Neural progenitor cell (in vitro differentiated cells): ENCODE data around the gene KATNAL1. TPM values are rescaled to one million over a fixed set of nuclear protein-coding genes. Genes with fewer than 3 reads are reported as not detected.

Experiments
- DNase-seq: peaks from one replicate; pipeline ENCODE4 v3.0.0-alpha.2; 2016; ENCODE audit warnings: low spot score
- H2AFZ ChIP-seq: fragments of 200-600 bp; sonication (generic); replicated peaks from 2 replicates; pipeline ENCODE4 v1.6.1; 2016; ENCODE audit warnings: antibody characterized with exemption
- H3F3A ChIP-seq: fragments of 200-600 bp; sonication (generic); 2 replicates; pipeline ENCODE4 v1.6.1; 2016; ENCODE audit warnings: antibody characterized with exemption, low read depth
- H3K27ac ChIP-seq: fragments of 200-600 bp; sonication (generic); 2 replicates; pipeline ENCODE4 v1.5.1; 2016; ENCODE audit warnings: mild to moderate bottlenecking
- H3K27me3 ChIP-seq: fragments of 200-600 bp; sonication (generic); 2 replicates; pipeline ENCODE4 v1.6.1; 2016; ENCODE audit warnings: mild to moderate bottlenecking, moderate library complexity
- H3K36me3 ChIP-seq: fragments of 200-600 bp; sonication (generic); 2 replicates; pipeline ENCODE4 v1.5.1; 2016
- H3K4me1 ChIP-seq: fragments of 200-600 bp; sonication (generic); 2 replicates; pipeline ENCODE4 v1.6.1; 2016; ENCODE audit warnings: mixed run types
- H3K4me2 ChIP-seq: fragments of 200-600 bp; sonication (generic); 2 replicates; pipeline ENCODE4 v1.6.1; 2016
- H3K4me3 ChIP-seq: fragments of 200-600 bp; sonication (generic); 2 replicates; pipeline ENCODE4 v1.5.1; 2016
- H3K79me2 ChIP-seq: fragments of 200-600 bp; sonication (generic); 2 replicates; pipeline ENCODE4 v1.6.1; 2016; ENCODE audit warnings: low read depth
- H3K9ac ChIP-seq: fragments of 200-600 bp; sonication (generic); 2 replicates; pipeline ENCODE4 v1.6.1; 2016
- H3K9me3 ChIP-seq: fragments of 200-600 bp; sonication (generic); 2 replicates; pipeline ENCODE4 v1.5.1; 2016; ENCODE audit warnings: low read depth
- H4K20me1 ChIP-seq: fragments of 200-600 bp; sonication (generic); 2 replicates; pipeline ENCODE4 v1.6.1; 2016; ENCODE audit warnings: low read depth
- H3K27ac Mint-ChIP-seq: 3 replicates; pipeline ENCODE4 v1.8.0; 2021; ENCODE audit warnings: mixed read lengths
- H3K27me3 Mint-ChIP-seq: 2 replicates; pipeline ENCODE4 v1.8.0; 2022; ENCODE audit warnings: low read depth, mild to moderate bottlenecking, inconsistent platforms, moderate library complexity, mixed read lengths; ENCODE audit not compliant: insufficient read depth
- H3K36me3 Mint-ChIP-seq: 3 replicates; pipeline ENCODE4 v1.8.0; 2021; ENCODE audit warnings: mixed read lengths
- H3K4me1 Mint-ChIP-seq: 3 replicates; pipeline ENCODE4 v1.8.0; 2021; ENCODE audit warnings: mixed read lengths
- H3K4me3 Mint-ChIP-seq: 3 replicates; pipeline ENCODE4 v1.8.0; 2021; ENCODE audit warnings: mild to moderate bottlenecking, moderate library complexity, mixed read lengths
- H3K9me3 Mint-ChIP-seq: 3 replicates; pipeline ENCODE4 v1.8.0; 2020; ENCODE audit warnings: mixed read lengths
- EZH2 ChIP-seq: fragments of 200-600 bp; sonication (generic); IDR thresholded peaks from 2 replicates; pipeline ENCODE4 v1.6.1; 2017; ENCODE audit warnings: antibody characterized with exemption, mild to moderate bottlenecking, moderate library complexity
- EZH2phosphoT487 ChIP-seq: fragments of 200-600 bp; sonication (generic); IDR thresholded peaks from 2 replicates; pipeline ENCODE4 v1.6.1; 2017; ENCODE audit warnings: antibody characterized with exemption
- total RNA-seq: library from RNA; depleted of rRNA; stranded (reverse); fragments of >200 nt; gene quantifications from 2 replicates; pipeline ENCODE4 v1.2.3, GENCODE V29; 2015; ENCODE audit warnings: low replicate concordance
- TF ChIP-seq, protein P1 (sequence below): fragments of 200-600 bp; sonication (generic); IDR thresholded peaks from 2 replicates; pipeline ENCODE4 v1.5.1; 2017; ENCODE audit warnings: antibody characterized with exemption, mild to moderate bottlenecking

KATNAL1 gene
- total RNA-seq, 1 donor from 2014 or later = 33.6 TPM

DNA sequence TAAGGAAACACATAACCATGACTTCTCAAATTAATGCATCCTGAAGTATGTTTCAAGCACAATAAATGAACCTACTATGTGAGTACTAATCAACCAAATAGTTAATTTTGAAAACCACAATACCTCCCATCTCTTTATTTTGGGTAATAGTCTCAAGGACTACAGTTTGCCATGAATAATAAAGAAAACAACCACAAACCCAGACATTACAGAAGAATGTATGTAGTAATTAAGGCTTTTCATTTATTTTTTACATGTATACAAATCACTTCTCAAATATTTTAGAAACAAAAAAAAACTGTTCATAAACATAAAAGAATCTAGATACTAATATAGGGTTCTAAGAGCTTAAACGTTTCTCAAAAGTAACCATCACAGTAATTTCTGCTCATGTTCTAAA lies 6.8 kb downstream of the KATNAL1 start:
- Mint-ChIP-seq H3K4me3 (no peak overlapping the region), H3K27me3 (no peaks in the 10 kb centered on the region), H3K4me1 (peaks cover 28% of the 10 kb centered on the region), H3K9me3 (peaks cover 16% of the 10 kb centered on the region), H3K36me3 (peaks cover 9% of the 10 kb centered on the region), H3K27ac (no peak overlapping the region)
- Histone ChIP-seq H4K20me1 (no peaks in the 10 kb centered on the region), H3K4me2 (no peak overlapping the region), H3K79me2 (peaks cover 84% of the 10 kb centered on the region), H3K4me3 (no peak overlapping the region), H3K9me3 (no peaks in the 10 kb centered on the region), H3K27ac (no peak overlapping the region), H2AFZ (no peak overlapping the region), H3K36me3 (no peaks in the 10 kb centered on the region), H3K9ac (no peak overlapping the region), H3F3A (no peaks in the 10 kb centered on the region), H3K4me1 (no peaks in the 10 kb centered on the region), H3K27me3 (no peaks in the 10 kb centered on the region)
- TF ChIP-seq EZH2phosphoT487 (no peak), EZH2 (no peak)
- TF ChIP-seq, protein P1, sequence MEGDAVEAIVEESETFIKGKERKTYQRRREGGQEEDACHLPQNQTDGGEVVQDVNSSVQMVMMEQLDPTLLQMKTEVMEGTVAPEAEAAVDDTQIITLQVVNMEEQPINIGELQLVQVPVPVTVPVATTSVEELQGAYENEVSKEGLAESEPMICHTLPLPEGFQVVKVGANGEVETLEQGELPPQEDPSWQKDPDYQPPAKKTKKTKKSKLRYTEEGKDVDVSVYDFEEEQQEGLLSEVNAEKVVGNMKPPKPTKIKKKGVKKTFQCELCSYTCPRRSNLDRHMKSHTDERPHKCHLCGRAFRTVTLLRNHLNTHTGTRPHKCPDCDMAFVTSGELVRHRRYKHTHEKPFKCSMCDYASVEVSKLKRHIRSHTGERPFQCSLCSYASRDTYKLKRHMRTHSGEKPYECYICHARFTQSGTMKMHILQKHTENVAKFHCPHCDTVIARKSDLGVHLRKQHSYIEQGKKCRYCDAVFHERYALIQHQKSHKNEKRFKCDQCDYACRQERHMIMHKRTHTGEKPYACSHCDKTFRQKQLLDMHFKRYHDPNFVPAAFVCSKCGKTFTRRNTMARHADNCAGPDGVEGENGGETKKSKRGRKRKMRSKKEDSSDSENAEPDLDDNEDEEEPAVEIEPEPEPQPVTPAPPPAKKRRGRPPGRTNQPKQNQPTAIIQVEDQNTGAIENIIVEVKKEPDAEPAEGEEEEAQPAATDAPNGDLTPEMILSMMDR = no peak
- no peak for DNase-seq

- DNase-seq = no peak
- peaks cover 19% of the 10 kb centered on the region for H3K4me1 Mint-ChIP-seq
- no peaks in the 10 kb centered on the region for H3K36me3 ChIP-seq
- no peak overlapping the region for H3K27ac ChIP-seq
- H2AFZ ChIP-seq = no peak overlapping the region
- H3K9me3 ChIP-seq = no peaks in the 10 kb centered on the region
- no peak overlapping the region for H3K9ac ChIP-seq
- peaks cover 76% of the 10 kb centered on the region for H3K79me2 ChIP-seq
- H3K27me3 Mint-ChIP-seq = no peaks in the 10 kb centered on the region
- H4K20me1 ChIP-seq = no peaks in the 10 kb centered on the region
- TF ChIP-seq, protein P1 = no peak
- TF ChIP-seq EZH2phosphoT487 (no peak), EZH2 (no peak)
- no peak overlapping the region for H3K4me3 ChIP-seq
- H3K4me1 ChIP-seq = no peaks in the 10 kb centered on the region
- no peak overlapping the region for H3K27ac Mint-ChIP-seq
- no peak overlapping the region for H3K4me2 ChIP-seq
- H3K9me3 Mint-ChIP-seq = peaks cover 16% of the 10 kb centered on the region
- H3K4me3 Mint-ChIP-seq = no peak overlapping the region
- peaks cover 12% of the 10 kb centered on the region for H3K36me3 Mint-ChIP-seq
- no peaks in the 10 kb centered on the region for H3K27me3 ChIP-seq
- no peaks in the 10 kb centered on the region for H3F3A ChIP-seq
Measured at GRCh38 chr13:30299786-30300185, 7.6 kb downstream of the KATNAL1 start.

DNA sequence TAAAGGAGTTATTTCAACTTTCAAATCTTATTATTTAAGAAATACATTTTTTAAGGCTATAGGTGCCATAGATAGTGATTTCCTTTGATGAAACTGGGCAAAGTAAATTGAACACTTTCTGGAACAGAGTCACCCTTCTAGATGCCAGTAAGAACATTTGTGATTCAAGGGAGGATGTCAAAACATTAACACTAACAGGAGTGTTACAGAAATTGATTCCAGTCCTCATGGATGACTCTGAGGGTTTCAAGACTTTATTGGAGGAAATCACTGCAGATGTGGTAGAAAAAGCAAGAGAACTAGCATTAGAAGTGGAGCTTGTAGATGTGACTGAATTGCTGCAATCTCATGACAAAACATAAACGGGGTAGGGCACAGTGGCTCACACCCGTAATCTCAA lies 12.2 kb downstream of the KATNAL1 start:
- H3K4me1 Mint-ChIP-seq = peaks cover 2% of the 10 kb centered on the region
- no peak overlapping the region for H3K27ac Mint-ChIP-seq
- no peak for DNase-seq
- Histone ChIP-seq H3K36me3 (no peaks in the 10 kb centered on the region), H3K9me3 (no peaks in the 10 kb centered on the region), H3K4me2 (no peak overlapping the region), H3K4me1 (peaks cover 5% of the 10 kb centered on the region), H3K4me3 (no peak overlapping the region), H3F3A (no peaks in the 10 kb centered on the region), H3K79me2 (peaks cover 54% of the 10 kb centered on the region), H3K27me3 (no peaks in the 10 kb centered on the region), H3K27ac (no peak overlapping the region), H3K9ac (no peak overlapping the region), H2AFZ (no peak overlapping the region), H4K20me1 (peaks cover 6% of the 10 kb centered on the region)
- H3K9me3 Mint-ChIP-seq = peaks cover 15% of the 10 kb centered on the region
- no peak for TF ChIP-seq EZH2phosphoT487
- no peaks in the 10 kb centered on the region for H3K27me3 Mint-ChIP-seq
- peaks cover 12% of the 10 kb centered on the region for H3K36me3 Mint-ChIP-seq
- no peak overlapping the region for H3K4me3 Mint-ChIP-seq

DNA sequence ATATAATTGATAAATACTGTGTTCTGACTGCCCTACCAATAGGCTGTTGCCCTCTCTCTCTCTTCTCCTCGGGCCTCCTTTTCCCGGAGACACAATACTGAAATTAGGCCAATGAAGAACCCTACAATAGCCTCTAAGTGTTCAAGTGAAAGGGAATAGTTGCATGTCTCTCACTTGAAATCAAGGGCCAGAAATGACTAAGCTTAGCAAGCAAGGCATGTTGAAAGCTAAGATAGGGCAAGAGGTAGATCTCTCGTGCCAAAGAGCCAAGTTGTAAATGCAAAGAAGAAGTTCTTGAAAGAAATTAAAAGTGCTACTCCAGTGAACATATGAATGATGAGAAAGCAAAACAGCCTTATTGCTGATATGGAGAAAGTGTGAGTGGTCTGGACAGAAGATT lies 13.3 kb downstream of the KATNAL1 start:
- no peak overlapping the region for H2AFZ ChIP-seq
- no peaks in the 10 kb centered on the region for H3K9me3 ChIP-seq
- peaks cover 53% of the 10 kb centered on the region for H3K79me2 ChIP-seq
- H3K4me3 ChIP-seq = no peak overlapping the region
- Mint-ChIP-seq H3K4me1 (peaks cover 2% of the 10 kb centered on the region), H3K27ac (no peak overlapping the region), H3K36me3 (peaks cover 10% of the 10 kb centered on the region), H3K4me3 (no peak overlapping the region), H3K9me3 (peaks cover 10% of the 10 kb centered on the region), H3K27me3 (no peaks in the 10 kb centered on the region)
- TF ChIP-seq, protein P1 = no peak
- no peak for TF ChIP-seq EZH2phosphoT487
- no peak for TF ChIP-seq EZH2
- no peak overlapping the region for H3K27ac ChIP-seq
- H4K20me1 ChIP-seq = peaks cover 6% of the 10 kb centered on the region
- H3F3A ChIP-seq = no peaks in the 10 kb centered on the region
- H3K27me3 ChIP-seq = no peaks in the 10 kb centered on the region
- H3K4me2 ChIP-seq = no peak overlapping the region
- no peak overlapping the region for H3K9ac ChIP-seq
- H3K4me1 ChIP-seq = peaks cover 5% of the 10 kb centered on the region
- no peaks in the 10 kb centered on the region for H3K36me3 ChIP-seq
- DNase-seq = no peak
